ENCODE results near the gene CCDC117.

CCDC117 gene

DNA sequence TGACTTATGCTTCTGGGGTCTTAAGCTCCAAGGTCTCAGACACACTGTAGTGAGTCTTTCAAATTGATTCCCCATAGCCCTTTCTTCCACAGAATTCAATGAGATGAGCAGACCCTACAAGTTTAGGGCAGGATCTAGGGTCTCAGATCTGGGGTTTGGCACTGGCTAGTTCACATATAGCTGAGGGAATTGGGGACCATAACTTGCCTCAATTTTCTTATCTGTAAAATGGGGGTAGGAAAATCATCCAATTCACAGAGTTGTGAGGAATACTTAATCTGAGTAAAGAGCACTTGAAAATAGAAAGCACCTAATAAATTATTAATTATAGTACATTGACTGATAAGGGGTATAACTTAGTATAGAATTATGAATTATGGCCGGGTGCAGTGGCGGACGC is 5.9 kb upstream of the CCDC117 start:
- Histone ChIP-seq H3K27ac (no peak overlapping the region), H3K4me3 (ENCODE audit: low read depth in 1 of 2, low read length in 1 of 2) (no peak overlapping the region), H3K36me3 (no peaks in the 10 kb centered on the region), H3K9me3 (no peaks in the 10 kb centered on the region), H3K27me3 (no peaks in the 10 kb centered on the region), H3K4me1 (ENCODE audit: control insufficient read depth in 1 of 2, insufficient read depth in 1 of 2, low read depth in 1 of 2, low read length in 1 of 2) (no peaks in the 10 kb centered on the region)
- TF ChIP-seq, protein P1, sequence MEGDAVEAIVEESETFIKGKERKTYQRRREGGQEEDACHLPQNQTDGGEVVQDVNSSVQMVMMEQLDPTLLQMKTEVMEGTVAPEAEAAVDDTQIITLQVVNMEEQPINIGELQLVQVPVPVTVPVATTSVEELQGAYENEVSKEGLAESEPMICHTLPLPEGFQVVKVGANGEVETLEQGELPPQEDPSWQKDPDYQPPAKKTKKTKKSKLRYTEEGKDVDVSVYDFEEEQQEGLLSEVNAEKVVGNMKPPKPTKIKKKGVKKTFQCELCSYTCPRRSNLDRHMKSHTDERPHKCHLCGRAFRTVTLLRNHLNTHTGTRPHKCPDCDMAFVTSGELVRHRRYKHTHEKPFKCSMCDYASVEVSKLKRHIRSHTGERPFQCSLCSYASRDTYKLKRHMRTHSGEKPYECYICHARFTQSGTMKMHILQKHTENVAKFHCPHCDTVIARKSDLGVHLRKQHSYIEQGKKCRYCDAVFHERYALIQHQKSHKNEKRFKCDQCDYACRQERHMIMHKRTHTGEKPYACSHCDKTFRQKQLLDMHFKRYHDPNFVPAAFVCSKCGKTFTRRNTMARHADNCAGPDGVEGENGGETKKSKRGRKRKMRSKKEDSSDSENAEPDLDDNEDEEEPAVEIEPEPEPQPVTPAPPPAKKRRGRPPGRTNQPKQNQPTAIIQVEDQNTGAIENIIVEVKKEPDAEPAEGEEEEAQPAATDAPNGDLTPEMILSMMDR (IDR thresholded peaks at IDR 0.05): no peak

DNA sequence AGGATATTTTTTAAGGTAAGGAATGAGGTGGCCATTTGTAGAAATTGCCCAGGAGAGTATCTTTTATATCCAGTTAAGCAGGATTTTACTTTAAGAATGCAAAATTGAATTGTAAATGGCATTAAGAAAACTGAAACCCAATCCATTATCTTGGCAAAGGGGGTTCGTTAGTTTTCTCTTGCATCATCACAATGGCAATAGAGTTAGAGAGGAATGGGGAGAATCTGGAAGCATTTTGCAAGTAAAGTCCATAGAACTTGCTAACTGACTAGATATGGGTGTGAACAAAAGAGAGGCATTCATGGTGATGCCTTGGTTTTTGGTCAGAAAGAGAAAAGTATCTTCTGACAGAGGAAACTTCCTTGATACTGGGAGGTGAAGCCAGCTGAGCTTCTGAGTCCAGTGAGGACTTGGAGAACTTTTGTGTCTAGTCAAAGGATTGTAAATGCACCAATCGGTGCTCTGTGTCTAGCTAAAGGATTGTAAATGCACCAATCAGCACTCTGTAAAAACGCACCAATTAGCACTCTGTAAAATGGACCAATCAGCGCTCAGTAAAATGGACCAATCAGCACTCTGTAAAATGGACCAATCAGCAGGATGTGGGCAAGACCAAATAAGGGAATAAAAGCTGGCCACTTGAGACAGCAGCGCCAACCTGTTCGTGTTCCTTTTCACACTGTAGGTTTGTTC is 3.6 kb upstream of the CCDC117 start:
- no peak overlapping the region for H3K4me3 ChIP-seq (ENCODE audit: low read depth in 1 of 2, low read length in 1 of 2)
- no peaks in the 10 kb centered on the region for H3K27me3 ChIP-seq
- H3K4me1 ChIP-seq (ENCODE audit: control insufficient read depth in 1 of 2, insufficient read depth in 1 of 2, low read depth in 1 of 2, low read length in 1 of 2): peaks cover 11 to 12% of the 10 kb centered on the region in 2 experiments
- H3K36me3 ChIP-seq: no peaks in the 10 kb centered on the region
- no peaks in the 10 kb centered on the region for H3K9me3 ChIP-seq
- TF ChIP-seq, protein P1 (IDR thresholded peaks at IDR 0.05): no peak
- no peak overlapping the region for H3K27ac ChIP-seq

DNA sequence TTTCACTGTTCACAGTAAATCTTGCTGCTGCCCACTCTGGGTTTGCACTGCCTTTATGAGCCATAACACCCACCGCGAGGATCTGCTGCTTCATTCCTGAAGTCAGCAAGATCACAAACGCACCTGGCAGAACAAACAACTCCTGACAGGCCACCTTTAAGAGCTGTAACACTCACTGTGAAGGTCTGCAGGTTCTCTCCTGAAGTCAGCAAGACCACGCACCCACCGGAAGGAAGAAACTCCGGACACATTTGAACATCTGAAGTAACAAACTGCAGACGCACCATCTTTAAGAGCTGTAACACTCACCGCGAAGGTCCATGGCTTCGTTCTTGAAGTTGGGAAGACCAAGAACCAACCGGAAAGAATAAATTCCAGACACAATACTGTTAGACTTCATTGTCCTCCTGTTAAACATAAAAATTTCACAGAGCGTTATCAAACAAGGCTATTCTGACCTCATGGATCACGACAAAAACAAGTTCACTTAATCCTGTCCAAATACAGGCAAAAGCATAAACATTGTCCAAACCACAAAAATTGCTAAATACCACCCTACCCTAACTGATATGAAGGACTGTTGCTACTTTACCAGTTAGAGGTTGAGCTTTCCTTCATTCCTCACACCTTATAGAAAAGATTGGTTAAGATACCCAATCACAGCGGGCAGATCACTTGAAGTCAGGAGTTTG is 3.0 kb upstream of the CCDC117 start:
- Histone ChIP-seq H3K36me3 (no peaks in the 10 kb centered on the region), H3K4me1 (ENCODE audit: control insufficient read depth in 1 of 2, insufficient read depth in 1 of 2, low read depth in 1 of 2, low read length in 1 of 2) (peaks cover 12 to 13% of the 10 kb centered on the region in 2 experiments), H3K27me3 (no peaks in the 10 kb centered on the region), H3K4me3 (ENCODE audit: low read depth in 1 of 2, low read length in 1 of 2) (no peak overlapping the region), H3K27ac (no peak overlapping the region), H3K9me3 (no peaks in the 10 kb centered on the region)
- TF ChIP-seq, protein P1 (IDR thresholded peaks at IDR 0.05): no peak

DNA sequence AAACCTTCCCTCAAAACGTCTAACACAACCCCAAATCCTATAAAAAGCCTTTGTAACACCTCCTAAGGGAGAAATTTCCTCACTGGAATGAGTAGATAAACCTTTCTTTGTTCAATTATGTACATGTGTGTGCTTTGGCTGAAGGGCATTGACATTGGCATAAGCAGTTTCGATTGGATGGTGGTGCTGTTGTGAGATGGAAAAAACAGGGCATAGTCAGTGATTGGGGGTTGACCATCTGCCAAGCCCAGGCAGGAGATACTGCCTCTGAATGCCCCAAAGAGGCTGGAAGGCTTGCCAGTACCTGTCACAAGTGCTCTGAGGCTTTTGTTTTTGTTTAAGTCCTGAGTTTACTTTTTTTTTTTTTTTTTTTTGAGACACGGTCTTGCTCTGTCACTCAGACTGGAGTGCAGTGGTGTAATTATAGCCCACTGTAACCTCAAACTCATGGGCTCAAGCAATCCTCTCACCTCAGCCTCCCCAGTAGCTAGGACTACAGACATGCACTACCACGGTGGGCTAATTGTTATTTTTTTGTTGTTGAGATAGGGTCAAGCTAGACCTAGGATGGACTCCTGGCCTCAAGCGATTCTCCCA is 1.2 kb upstream of the CCDC117 start:
- no peaks in the 10 kb centered on the region for H3K27me3 ChIP-seq
- H3K4me3 ChIP-seq (ENCODE audit: low read depth in 1 of 2, low read length in 1 of 2): no peak overlapping the region
- peaks cover 12 to 13% of the 10 kb centered on the region in 2 experiments for H3K4me1 ChIP-seq (ENCODE audit: control insufficient read depth in 1 of 2, insufficient read depth in 1 of 2, low read depth in 1 of 2, low read length in 1 of 2)
- TF ChIP-seq, protein P1 (IDR thresholded peaks at IDR 0.05): no peak
- H3K9me3 ChIP-seq: no peaks in the 10 kb centered on the region
- H3K27ac ChIP-seq: no peak overlapping the region
- H3K36me3 ChIP-seq: peaks cover 9% of the 10 kb centered on the region

DNA sequence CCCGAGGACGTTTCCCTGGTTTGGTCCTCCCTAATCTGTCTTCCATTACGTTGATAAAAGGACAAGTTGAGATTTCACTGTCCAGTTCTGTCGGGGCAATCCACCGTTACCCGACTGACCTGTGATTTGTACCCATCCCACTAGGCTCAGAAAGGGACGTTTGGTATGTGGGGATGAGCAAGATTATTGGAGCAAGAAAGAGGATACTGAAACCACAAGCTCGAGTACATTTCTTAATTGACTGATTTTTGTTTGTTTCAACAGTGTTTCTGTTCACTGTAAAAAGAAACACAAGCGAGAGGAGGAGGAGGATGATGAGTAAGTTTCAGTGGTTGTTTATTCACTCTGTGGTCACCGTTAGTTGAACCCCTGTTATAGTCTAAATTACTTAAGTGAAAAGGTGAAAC is 969 bp downstream of the CCDC117 start:
- Histone ChIP-seq H3K4me1 (ENCODE audit: control insufficient read depth in 1 of 2, insufficient read depth in 1 of 2, low read depth in 1 of 2, low read length in 1 of 2) (peaks cover 12 to 13% of the 10 kb centered on the region in 2 experiments), H3K4me3 (ENCODE audit: low read depth in 1 of 2, low read length in 1 of 2) (peak overlapping the region; percentile 86 to 92), H3K9me3 (no peaks in the 10 kb centered on the region), H3K36me3 (peaks cover 9% of the 10 kb centered on the region), H3K27ac (peak overlapping the region; percentile 94), H3K27me3 (no peaks in the 10 kb centered on the region)
- TF ChIP-seq, protein P1 (IDR thresholded peaks at IDR 0.05): no peak
